Gastroesophageal sphincter (tissue), 3 donors: ENCODE measurements around the gene ANTXR2.

Source experiments
- CTCF ChIP-seq, 4 experiments: fragments of 200-600 bp in 2 of 4; fragments of 450-650 bp in 2 of 4; sonication (generic) in 1 of 4; IDR thresholded peaks; one replicate each; pipeline ENCODE4 v1.5.1; 2017 to 2019; ENCODE audit warnings: antibody characterized with exemption in 4 of 4, mild to moderate bottlenecking in 2 of 4, moderate library complexity in 2 of 4
- EP300 ChIP-seq: sonication (generic); formaldehyde crosslinking; IDR thresholded peaks from one replicate; pipeline ENCODE4 v1.6.1; 2017; ENCODE audit warnings: antibody characterized with exemption, mild to moderate bottlenecking
- POLR2A ChIP-seq, 2 donors: fragments of 450-650 bp; IDR thresholded peaks; one replicate each; pipeline ENCODE4 v1.6.1; 2017; ENCODE audit warnings: antibody characterized with exemption in 2 of 2, mild to moderate bottlenecking in 2 of 2, moderate library complexity in 1 of 2
- POLR2AphosphoS5 ChIP-seq: sonication (generic); formaldehyde crosslinking; IDR thresholded peaks from one replicate; pipeline ENCODE4 v1.6.1; 2017; ENCODE audit warnings: antibody characterized with exemption

DNA sequence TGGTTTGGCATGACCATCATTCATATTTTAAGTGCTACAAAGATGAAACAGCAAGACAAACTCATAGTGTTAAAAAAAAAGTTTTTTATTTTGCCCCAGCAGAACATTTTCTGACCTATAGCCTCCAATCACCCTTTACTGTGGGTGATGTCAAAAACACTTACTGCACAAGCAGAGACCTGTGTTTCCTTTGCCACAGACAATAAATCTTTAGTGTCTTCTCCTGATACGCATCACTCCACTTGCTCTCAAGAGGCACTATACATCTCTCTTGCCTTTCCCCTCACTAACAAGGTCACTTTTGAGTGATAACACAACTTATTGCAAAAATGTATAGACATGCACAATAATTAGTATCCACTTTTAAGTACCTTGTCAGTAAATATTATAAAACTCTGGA is 125.6 kb downstream of the ANTXR2 start:
- no peak for TF ChIP-seq POLR2AphosphoS5
- no peak for TF ChIP-seq CTCF (IDR thresholded peaks at IDR 0.05)
- TF ChIP-seq POLR2A (IDR thresholded peaks at IDR 0.05) = no peak
- TF ChIP-seq EP300 = no peak
